Activated B cell treated with CpG ODN at 0.5 μM for 24 hours (primary cell): ENCODE results near the gene IGFL4. TPM values are rescaled to one million over a fixed set of nuclear protein-coding genes. Genes with fewer than 3 reads are reported as not detected.

Experiments used
- ATAC-seq: fragments of 200-7000 bp; cut with Tn5 transposase; one replicate; pipeline ENCODE4 v1.10.0; 2021; ENCODE audit warnings: low read depth, mild to moderate bottlenecking, moderate library complexity
- CTCF ChIA-PET: fragments of 350-600 bp; sonication (Branson Sonifier 250); formaldehyde crosslinking; loops from one replicate; lab custom pipeline; 2021; ENCODE audit warnings: antibody characterized with exemption; lab: Charles Lee
- POLR2A ChIA-PET: fragments of 350-600 bp; sonication (Branson Sonifier 250); formaldehyde crosslinking; loops from one replicate; lab custom pipeline; 2021; ENCODE audit warnings: antibody characterized with exemption; lab: Charles Lee
- DNase-seq: peaks from one replicate; pipeline ENCODE4 v3.0.0; 2022
- H3K27ac Mint-ChIP-seq: one replicate; pipeline ENCODE4 v1.8.0; 2020; ENCODE audit warnings: mixed read lengths
- H3K27me3 Mint-ChIP-seq: one replicate; pipeline ENCODE4 v1.8.0; 2021; ENCODE audit warnings: mixed read lengths
- H3K36me3 Mint-ChIP-seq: one replicate; pipeline ENCODE4 v1.8.0; 2021; ENCODE audit warnings: low read depth, mixed read lengths
- H3K4me1 Mint-ChIP-seq: one replicate; pipeline ENCODE4 v1.8.0; 2021; ENCODE audit warnings: mixed read lengths
- H3K4me3 Mint-ChIP-seq: one replicate; pipeline ENCODE4 v1.8.0; 2020; ENCODE audit warnings: mild to moderate bottlenecking, mixed read lengths
- H3K9me3 Mint-ChIP-seq: one replicate; pipeline ENCODE4 v1.8.0; 2020; ENCODE audit warnings: mixed read lengths
- CTCF ChIP-seq: fragments of 200-600 bp; IDR thresholded peaks from one replicate; pipeline ENCODE4 v1.8.0; 2022; ENCODE audit warnings: antibody characterized with exemption, mild to moderate bottlenecking
- intact Hi-C: fragments of 100-400 bp; cut with micrococcal nuclease; formaldehyde crosslinking; loops from one replicate; pipeline ENCODE4 v1.15.1; 2024
- total RNA-seq: library from RNA; stranded (reverse); gene quantifications from 2 replicates; pipeline ENCODE4 v1.2.3, GENCODE V29; 2022

Gene IGFL4
- total RNA-seq, 1 donor from 2014 or later = not detected

GRCh38 chr19:46049597-46049996 is 8.8 kb upstream of the IGFL4 start:
- Mint-ChIP-seq H3K4me1 (no peaks in the 10 kb centered on the region), H3K27me3 (peaks cover 39% of the 10 kb centered on the region), H3K36me3 (no peaks in the 10 kb centered on the region), H3K9me3 (no peaks in the 10 kb centered on the region), H3K27ac (no peak overlapping the region), H3K4me3 (no peak overlapping the region)
- no peak for TF ChIP-seq CTCF
- CTCF ChIA-PET = interaction anchor here (1.2 kb wide), 1 partner anchor 11 kb away, joined by 3 read pairs; no protein-coding TSS in a partner anchor
- intact Hi-C loops = no loop called here
- POLR2A ChIA-PET = no interaction called here
- DNase-seq = no peak
- no peak for ATAC-seq

- POLR2A ChIA-PET = no interaction called here
- H3K27ac Mint-ChIP-seq = no peak overlapping the region
- no peaks in the 10 kb centered on the region for H3K36me3 Mint-ChIP-seq
- H3K4me1 Mint-ChIP-seq = no peaks in the 10 kb centered on the region
- no peaks in the 10 kb centered on the region for H3K9me3 Mint-ChIP-seq
- ATAC-seq (no peak), DNase-seq (no peak)
- H3K4me3 Mint-ChIP-seq = no peak overlapping the region
- peaks cover 59% of the 10 kb centered on the region for H3K27me3 Mint-ChIP-seq
- TF ChIP-seq CTCF = no peak
- intact Hi-C loops = no loop called here
- CTCF ChIA-PET = no interaction called here
Observed at GRCh38 chr19:46043519-46043918, 2.7 kb upstream of the IGFL4 start.

GRCh38 chr19:46042252-46042883 is 1.6 kb upstream of the IGFL4 start:
- no peak for ATAC-seq
- TF ChIP-seq CTCF = no peak
- DNase-seq = no peak
- intact Hi-C loops = no loop called here
- ChIA-PET CTCF (no interaction called here), POLR2A (interaction anchor here (0.6 kb wide), 1 partner anchor 246 kb away, joined by 5 read pairs; no protein-coding TSS in a partner anchor)
- Mint-ChIP-seq H3K36me3 (no peaks in the 10 kb centered on the region), H3K27ac (no peak overlapping the region), H3K4me3 (no peak overlapping the region), H3K27me3 (peaks cover 53% of the 10 kb centered on the region), H3K9me3 (no peaks in the 10 kb centered on the region), H3K4me1 (no peaks in the 10 kb centered on the region)

- no peak overlapping the region for H3K27ac Mint-ChIP-seq
- no peak for DNase-seq
- ATAC-seq = no peak
- H3K4me3 Mint-ChIP-seq = no peak overlapping the region
- intact Hi-C loops = no loop called here
- TF ChIP-seq CTCF = no peak
- H3K27me3 Mint-ChIP-seq = peaks cover 42% of the 10 kb centered on the region
- H3K9me3 Mint-ChIP-seq = no peaks in the 10 kb centered on the region
- CTCF ChIA-PET = no interaction called here
- no peaks in the 10 kb centered on the region for H3K36me3 Mint-ChIP-seq
- H3K4me1 Mint-ChIP-seq = no peaks in the 10 kb centered on the region
- POLR2A ChIA-PET = no interaction called here
Observed at GRCh38 chr19:46040125-46040524, 677 bp downstream of the IGFL4 start.

GRCh38 chr19:46036744-46037128 is 4.1 kb downstream of the IGFL4 start:
- Mint-ChIP-seq H3K4me3 (no peak overlapping the region), H3K36me3 (no peaks in the 10 kb centered on the region), H3K4me1 (no peaks in the 10 kb centered on the region), H3K27me3 (peaks cover 25% of the 10 kb centered on the region), H3K27ac (no peak overlapping the region), H3K9me3 (no peaks in the 10 kb centered on the region)
- intact Hi-C loops = no loop called here
- DNase-seq (no peak), ATAC-seq (no peak)
- ChIA-PET POLR2A (no interaction called here), CTCF (interaction anchor here (0.7 to 1.2 kb wide), 2 partner anchors 9 to 10 kb away, joined by 3 read pairs; no protein-coding TSS in a partner anchor)
- no peak for TF ChIP-seq CTCF
